Thyroid gland (tissue), 4 donors: ENCODE data around the gene PPM1L.

ENCODE experiments used
- POLR2A ChIP-seq, 2 donors: fragments of 450-650 bp; IDR thresholded peaks; one replicate each; pipeline ENCODE4 v1.6.1; 2017; ENCODE audit warnings: antibody characterized with exemption in 2 of 2, mild to moderate bottlenecking in 2 of 2, moderate library complexity in 1 of 2
- TF ChIP-seq, protein P1 (sequence below), 6 experiments: fragments of 200-600 bp in 3 of 6; fragments of 450-650 bp in 3 of 6; sonication (generic) in 3 of 6; IDR thresholded peaks; one replicate each; pipeline ENCODE4 v1.5.1; 2016 to 2019; ENCODE audit warnings: antibody characterized with exemption in 6 of 6, mild to moderate bottlenecking in 2 of 6, inconsistent platforms in 1 of 6, moderate library complexity in 1 of 6

DNA sequence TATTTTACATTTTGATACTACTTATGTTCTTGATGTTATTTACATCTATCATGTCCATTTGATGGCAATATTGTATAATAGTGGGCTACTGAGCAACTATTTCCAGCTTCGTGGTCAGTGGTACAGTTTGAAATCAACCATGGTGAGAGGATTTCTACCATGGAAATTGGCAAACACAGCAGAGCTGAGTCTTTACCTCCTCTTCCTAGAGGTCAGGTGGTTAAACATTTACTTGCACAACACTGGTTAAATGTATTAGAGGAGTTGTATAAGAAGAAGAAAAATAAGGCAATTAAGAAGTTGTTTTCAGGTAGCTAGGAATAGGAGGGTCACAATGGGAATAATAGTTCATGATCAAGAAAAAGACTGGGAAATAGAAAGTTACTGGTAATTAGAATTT, 7.2 kb upstream of the PPM1L start:
- TF ChIP-seq, protein P1, sequence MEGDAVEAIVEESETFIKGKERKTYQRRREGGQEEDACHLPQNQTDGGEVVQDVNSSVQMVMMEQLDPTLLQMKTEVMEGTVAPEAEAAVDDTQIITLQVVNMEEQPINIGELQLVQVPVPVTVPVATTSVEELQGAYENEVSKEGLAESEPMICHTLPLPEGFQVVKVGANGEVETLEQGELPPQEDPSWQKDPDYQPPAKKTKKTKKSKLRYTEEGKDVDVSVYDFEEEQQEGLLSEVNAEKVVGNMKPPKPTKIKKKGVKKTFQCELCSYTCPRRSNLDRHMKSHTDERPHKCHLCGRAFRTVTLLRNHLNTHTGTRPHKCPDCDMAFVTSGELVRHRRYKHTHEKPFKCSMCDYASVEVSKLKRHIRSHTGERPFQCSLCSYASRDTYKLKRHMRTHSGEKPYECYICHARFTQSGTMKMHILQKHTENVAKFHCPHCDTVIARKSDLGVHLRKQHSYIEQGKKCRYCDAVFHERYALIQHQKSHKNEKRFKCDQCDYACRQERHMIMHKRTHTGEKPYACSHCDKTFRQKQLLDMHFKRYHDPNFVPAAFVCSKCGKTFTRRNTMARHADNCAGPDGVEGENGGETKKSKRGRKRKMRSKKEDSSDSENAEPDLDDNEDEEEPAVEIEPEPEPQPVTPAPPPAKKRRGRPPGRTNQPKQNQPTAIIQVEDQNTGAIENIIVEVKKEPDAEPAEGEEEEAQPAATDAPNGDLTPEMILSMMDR (IDR thresholded peaks at IDR 0.05), result no peak
- TF ChIP-seq POLR2A (IDR thresholded peaks at IDR 0.05), result no peak
